OCI-LY7 (cell line): Measurements from ENCODE around the gene DCPS. TPM values are rescaled to one million over a fixed set of nuclear protein-coding genes. Genes with fewer than 3 reads are reported as not detected.

ENCODE experiments used
- BruUV-seq: library from RNA; stranded (reverse); fragments of 400-500 nt; replicated peaks from 2 replicates; lab custom pipeline; 2021; lab: Mats Ljungman, UMichigan
- CTCF ChIA-PET: fragments of 300-600 bp; sonication (Branson Sonifier 250); formaldehyde crosslinking; loops from one replicate; lab custom pipeline; 2022; ENCODE audit warnings: antibody characterized with exemption; ENCODE audit not compliant: unreplicated experiment; lab: Charles Lee
- POLR2A ChIA-PET: fragments of 300-600 bp; sonication (Branson Sonifier 250); formaldehyde crosslinking; loops from one replicate; lab custom pipeline; 2022; ENCODE audit warnings: antibody characterized with exemption; lab: Charles Lee
- DNase-seq: peaks from one replicate; pipeline ENCODE4 v3.0.0-alpha.2; 2015; ENCODE audit warnings: low spot score
- H2AFZ ChIP-seq: fragments of 200-600 bp; sonication (generic), shearing (Covaris generic); 2 replicates; pipeline ENCODE4 v1.6.1; 2014; ENCODE audit warnings: mild to moderate bottlenecking, antibody characterized with exemption, low read length, moderate library complexity
- H3K27ac ChIP-seq: fragments of 200-600 bp; sonication (generic); 2 replicates; pipeline ENCODE4 v1.5.1; 2014; ENCODE audit warnings: mixed run types, low read depth, mild to moderate bottlenecking, moderate library complexity, low read length, inconsistent platforms; ENCODE audit not compliant: poor library complexity, severe bottlenecking
- H3K36me3 ChIP-seq: fragments of 200-600 bp; sonication (generic); 2 replicates; pipeline ENCODE4 v1.6.1; 2014; ENCODE audit warnings: mild to moderate bottlenecking, antibody characterized with exemption, low read length, moderate library complexity, mixed read lengths; ENCODE audit not compliant: insufficient read depth
- H3K4me1 ChIP-seq: fragments of 200-600 bp; sonication (generic); 2 replicates; pipeline ENCODE4 v1.5.1; 2014; ENCODE audit warnings: mild to moderate bottlenecking, low read length; ENCODE audit not compliant: insufficient read depth, poor library complexity, severe bottlenecking
- H3K4me2 ChIP-seq: fragments of 200-600 bp; sonication (generic); 2 replicates; pipeline ENCODE4 v1.6.1; 2014; ENCODE audit warnings: mild to moderate bottlenecking, low read length
- H3K4me3 ChIP-seq: fragments of 200-600 bp; sonication (generic); 2 replicates; pipeline ENCODE4 v1.5.1; 2014; ENCODE audit warnings: mild to moderate bottlenecking, low read depth, low read length; ENCODE audit not compliant: poor library complexity, severe bottlenecking
- H3K79me2 ChIP-seq: fragments of 200-600 bp; sonication (generic); 2 replicates; pipeline ENCODE4 v1.6.1; 2016; ENCODE audit warnings: low read depth, mild to moderate bottlenecking, low read length, moderate library complexity, mixed read lengths; ENCODE audit not compliant: insufficient read depth
- H3K9me2 ChIP-seq: fragments of 200-600 bp; sonication (generic); 2 replicates; pipeline ENCODE4 v1.6.1; 2016; ENCODE audit warnings: mild to moderate bottlenecking, low read length, mixed read lengths; ENCODE audit not compliant: insufficient read depth
- H3K9me3 ChIP-seq: fragments of 200-600 bp; sonication (generic); 2 replicates; pipeline ENCODE4 v1.6.1; 2014; ENCODE audit warnings: mild to moderate bottlenecking, mixed run types, low read length, mixed read lengths
- H4K20me1 ChIP-seq: fragments of 200-600 bp; sonication (generic); 2 replicates; pipeline ENCODE4 v1.6.1; 2014; ENCODE audit warnings: mild to moderate bottlenecking, antibody characterized with exemption, low read length, moderate library complexity, mixed read lengths; ENCODE audit not compliant: insufficient read depth
- EZH2phosphoT487 ChIP-seq: fragments of 200-600 bp; sonication (generic); IDR thresholded peaks from 2 replicates; pipeline ENCODE4 v1.6.1; 2018; ENCODE audit warnings: low read depth, borderline replicate concordance, mild to moderate bottlenecking, mixed run types, antibody characterized with exemption, low read length, moderate library complexity, mixed read lengths
- intact Hi-C: fragments of 100-400 bp; cut with micrococcal nuclease; formaldehyde crosslinking; loops from one replicate; pipeline ENCODE4 v1.10.0; 2022; ENCODE audit not compliant: unreplicated experiment
- total RNA-seq, 2 experiments: library from RNA; depleted of rRNA in 1 of 2; stranded (reverse); fragments of >200 nt in 1 of 2; shearing (Covaris generic) in 1 of 2; gene quantifications; 2 replicates each; pipeline ENCODE4 v1.2.3, GENCODE V29; 2014 to 2022
- TF ChIP-seq, protein P1 (sequence below): fragments of 200-600 bp; sonication (generic); conservative IDR thresholded peaks from 2 replicates; pipeline ENCODE4 v1.5.1; 2014; ENCODE audit warnings: mild to moderate bottlenecking, antibody characterized with exemption, low read length, moderate library complexity, mixed read lengths

Gene DCPS
- total RNA-seq, 2 experiments from 2014 or later, result 30.4 to 36.5 TPM

DNA sequence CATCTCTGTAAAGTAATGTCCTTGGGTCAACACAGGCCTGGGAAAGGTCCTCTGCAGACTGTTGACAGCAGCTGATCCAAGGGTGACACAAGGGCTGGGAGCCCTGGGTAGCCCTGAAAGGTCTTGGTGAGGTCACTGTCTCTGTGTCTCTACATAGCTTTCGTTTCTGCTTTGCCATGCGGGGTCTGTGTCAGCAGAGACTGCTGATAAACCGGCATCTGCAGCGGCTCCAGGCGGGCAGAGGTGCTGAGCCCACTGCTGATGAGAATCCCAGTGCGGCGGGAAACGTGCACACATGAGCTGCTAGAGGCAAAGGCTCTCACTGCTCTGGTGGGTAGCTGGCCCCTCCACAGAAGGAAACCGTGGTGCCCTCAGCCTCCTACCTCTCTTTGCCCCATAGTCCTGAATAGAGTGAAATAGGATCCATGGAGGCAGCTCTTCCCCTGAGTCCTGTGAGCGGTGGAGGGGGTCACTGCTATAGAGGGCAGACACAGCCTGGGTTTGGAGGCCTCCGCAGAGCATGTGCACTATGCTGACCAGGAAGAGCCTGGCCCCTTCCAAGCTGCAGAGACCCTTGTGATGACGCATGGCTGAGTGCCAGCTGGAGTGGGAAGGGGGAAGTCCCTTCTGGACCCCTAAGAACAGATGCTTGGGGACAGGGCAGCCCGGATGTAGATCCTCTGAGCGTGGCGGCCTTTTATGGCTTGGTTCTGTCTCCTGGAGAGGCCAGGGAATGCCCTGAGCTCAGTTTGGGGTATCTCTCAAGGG is 33.8 kb downstream of the DCPS start:
- CTCF ChIA-PET, result no interaction called here

DNA sequence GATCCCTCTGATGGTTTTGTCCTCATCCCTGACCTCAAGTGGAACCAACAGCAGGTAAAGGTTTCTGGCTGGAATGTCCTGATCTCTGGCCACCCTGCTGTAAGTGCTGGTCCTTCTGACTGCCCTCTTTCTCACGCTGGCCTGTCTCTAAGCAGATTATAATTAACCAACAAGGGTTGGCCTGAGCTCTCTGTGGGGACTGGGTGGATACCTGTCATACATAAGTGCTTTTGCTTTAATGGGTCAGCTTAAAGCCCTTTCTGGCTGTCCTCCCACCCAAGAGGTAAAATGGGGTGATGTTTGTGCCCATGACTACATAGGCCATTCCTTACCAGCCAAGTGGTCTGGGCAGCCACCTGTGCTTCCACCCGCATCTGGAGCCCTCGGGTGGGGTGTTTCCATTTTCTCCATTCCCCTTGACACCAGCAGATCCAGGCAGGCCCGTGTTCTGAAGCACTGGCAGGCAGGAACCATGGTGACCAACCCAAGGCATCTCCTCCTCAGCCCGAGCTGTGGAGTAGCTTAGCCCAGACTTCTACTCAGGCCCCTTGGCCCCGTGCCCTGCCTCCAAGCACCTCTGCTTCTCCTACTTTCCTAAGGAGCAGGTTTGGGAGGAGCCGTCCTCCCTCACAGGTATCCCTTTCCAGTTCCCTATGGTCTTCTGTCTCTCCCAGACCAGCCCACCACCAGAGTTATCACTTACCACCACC is 34.6 kb downstream of the DCPS start:
- no peaks in the 10 kb centered on the region for H4K20me1 ChIP-seq
- no peak overlapping the region for H3K4me3 ChIP-seq
- H3K9me3 ChIP-seq, result no peaks in the 10 kb centered on the region
- TF ChIP-seq, protein P1, sequence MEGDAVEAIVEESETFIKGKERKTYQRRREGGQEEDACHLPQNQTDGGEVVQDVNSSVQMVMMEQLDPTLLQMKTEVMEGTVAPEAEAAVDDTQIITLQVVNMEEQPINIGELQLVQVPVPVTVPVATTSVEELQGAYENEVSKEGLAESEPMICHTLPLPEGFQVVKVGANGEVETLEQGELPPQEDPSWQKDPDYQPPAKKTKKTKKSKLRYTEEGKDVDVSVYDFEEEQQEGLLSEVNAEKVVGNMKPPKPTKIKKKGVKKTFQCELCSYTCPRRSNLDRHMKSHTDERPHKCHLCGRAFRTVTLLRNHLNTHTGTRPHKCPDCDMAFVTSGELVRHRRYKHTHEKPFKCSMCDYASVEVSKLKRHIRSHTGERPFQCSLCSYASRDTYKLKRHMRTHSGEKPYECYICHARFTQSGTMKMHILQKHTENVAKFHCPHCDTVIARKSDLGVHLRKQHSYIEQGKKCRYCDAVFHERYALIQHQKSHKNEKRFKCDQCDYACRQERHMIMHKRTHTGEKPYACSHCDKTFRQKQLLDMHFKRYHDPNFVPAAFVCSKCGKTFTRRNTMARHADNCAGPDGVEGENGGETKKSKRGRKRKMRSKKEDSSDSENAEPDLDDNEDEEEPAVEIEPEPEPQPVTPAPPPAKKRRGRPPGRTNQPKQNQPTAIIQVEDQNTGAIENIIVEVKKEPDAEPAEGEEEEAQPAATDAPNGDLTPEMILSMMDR, result no peak
- TF ChIP-seq EZH2phosphoT487, result no peak
- H3K4me1 ChIP-seq, result no peaks in the 10 kb centered on the region
- ChIA-PET CTCF (no interaction called here), POLR2A (no interaction called here)
- no TSS peak for BruUV-seq
- H3K36me3 ChIP-seq, result peaks cover 44% of the 10 kb centered on the region
- no peak overlapping the region for H3K4me2 ChIP-seq
- intact Hi-C loops, result no loop called here
- no peaks in the 10 kb centered on the region for H3K79me2 ChIP-seq
- no peak overlapping the region for H2AFZ ChIP-seq
- H3K27ac ChIP-seq, result no peak overlapping the region
- no peak for DNase-seq
- no peaks in the 10 kb centered on the region for H3K9me2 ChIP-seq

More for the DNA sequence above, 33.8 kb downstream of the DCPS start:
- intact Hi-C loops, result no loop called here
- Histone ChIP-seq H3K9me2 (no peaks in the 10 kb centered on the region), H4K20me1 (no peaks in the 10 kb centered on the region), H3K4me3 (no peak overlapping the region), H3K36me3 (peaks cover 41% of the 10 kb centered on the region), H2AFZ (no peak overlapping the region), H3K4me1 (no peaks in the 10 kb centered on the region), H3K4me2 (no peak overlapping the region), H3K79me2 (no peaks in the 10 kb centered on the region), H3K9me3 (no peaks in the 10 kb centered on the region), H3K27ac (no peak overlapping the region)
- POLR2A ChIA-PET, result interaction anchor here (0.6 to 1.2 kb wide), 3 partner anchors 17 to 33 kb away, joined by 3 to 5 read pairs (median 4); partner anchors contain the start of gene ST3GAL4
- no peak for DNase-seq
- no TSS peak for BruUV-seq
- no peak for TF ChIP-seq EZH2phosphoT487
- TF ChIP-seq, protein P1, result no peak
